Measurements from ENCODE around the gene ARID1B.

- no peak for TF ChIP-seq CTCF (IDR thresholded peaks at IDR 0.05)
- TF ChIP-seq POLR2A (IDR thresholded peaks at IDR 0.05) = no peak
Measured at GRCh38 chr6:157076451-157076822, 299.3 kb downstream of the ARID1B start.

Measured in adrenal gland (tissue), 5 donors.